Measurements from ENCODE around the gene GALK2. TPM values are rescaled to one million over a fixed set of nuclear protein-coding genes. Genes with fewer than 3 reads are reported as not detected.

Gene GALK2
- polyA plus RNA-seq, 3 donors from 2014 or later = 8.8 to 25.1 (median 18.1) TPM

Other genes with a start within 250 kb of the GALK2 start
- gene SHC4, start 206.3 kb upstream of the GALK2 start, polyA plus RNA-seq = under 1 TPM in 2 of 3 donors, not detected in 1; 0.10 to 0.19 TPM
- 10 to 100 TPM; 14.5 to 30.5 (median 15.9) TPM for gene SECISBP2L, start 123.8 kb upstream of the GALK2 start, polyA plus RNA-seq
- 10 to 100 TPM; 18.1 to 30.0 (median 21.6) TPM for gene COPS2, start 14.6 kb upstream of the GALK2 start, polyA plus RNA-seq